ENCODE data around the gene CHADL. TPM values are rescaled to one million over a fixed set of nuclear protein-coding genes. Genes with fewer than 3 reads are reported as not detected.
"Not testable (repeated sequence)": the region's sequence is repeated elsewhere in the genome, so short reads cannot be mapped to it uniquely, and the experiment has no call there.

CHADL gene
- total RNA-seq, 2 donors from 2014 or later = 1.8 to 1.9 TPM

GRCh38 chr22:41260871-41261270 lies 20.1 kb upstream of the CHADL start:
- no peak for DNase-seq (ENCODE audit: low spot score)
- intact Hi-C loops (cut with DNase I) = no loop called here

GRCh38 chr22:41259756-41260155 lies 19.0 kb upstream of the CHADL start:
- intact Hi-C loops (cut with DNase I) = not testable (repeated sequence)

GRCh38 chr22:41257696-41258095 lies 17.0 kb upstream of the CHADL start:
- no peak for DNase-seq (ENCODE audit: low spot score)
- intact Hi-C loops (cut with DNase I) = no loop called here

More at GRCh38 chr22:41259756-41260155, 19.0 kb upstream of the CHADL start:
- DNase-seq (ENCODE audit: low spot score) = not testable (repeated sequence)

DNA sequence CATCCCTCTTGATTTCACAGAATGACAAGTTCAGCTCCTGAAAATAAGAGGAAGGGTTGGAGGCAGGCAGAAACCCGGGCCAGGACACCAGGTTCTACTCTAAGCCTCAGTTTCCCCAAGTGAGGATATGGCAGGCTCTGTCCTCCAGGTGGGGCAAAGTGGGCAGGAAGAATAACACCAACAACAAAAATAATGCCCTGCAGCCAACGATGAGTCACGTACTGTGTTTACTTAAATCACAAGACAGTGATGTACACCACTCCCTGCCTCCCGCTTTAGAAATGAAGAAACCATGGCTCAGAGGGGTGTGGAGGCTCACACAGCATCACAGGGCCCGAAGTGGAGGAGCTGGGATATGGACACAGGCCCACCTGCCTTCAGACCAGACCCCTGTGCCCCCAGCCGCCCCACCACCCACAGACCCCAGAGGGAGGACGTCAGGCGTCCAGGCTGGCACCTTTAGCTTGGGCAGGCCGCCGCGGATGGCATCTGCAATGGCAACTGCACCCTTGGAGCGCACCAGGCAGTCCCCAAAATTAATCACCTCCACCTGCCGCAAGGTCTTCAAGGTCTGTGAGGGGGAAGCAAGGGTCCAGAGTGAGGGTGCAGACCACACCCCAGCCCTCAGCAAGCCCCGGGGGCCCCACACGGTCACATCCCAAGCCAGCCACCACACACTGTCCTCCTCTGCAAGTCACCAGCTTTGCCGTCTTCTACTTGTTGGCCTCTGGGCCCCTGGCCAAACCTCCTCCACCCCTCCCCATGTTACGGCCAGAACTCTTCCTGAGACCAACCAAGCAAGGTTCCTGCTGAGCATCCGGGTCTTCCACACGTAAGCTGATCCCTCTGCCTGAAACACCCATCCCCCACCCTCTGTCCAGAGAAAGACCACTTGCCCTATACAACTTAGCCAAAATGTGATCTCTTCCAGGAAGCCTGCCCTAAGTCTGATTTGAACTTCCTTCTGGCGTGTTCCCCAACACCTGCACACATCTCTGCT lies 15.8 kb upstream of the CHADL start:
- intact Hi-C loops (cut with DNase I) = no loop called here
- no peak for DNase-seq (ENCODE audit: low spot score)

GRCh38 chr22:41254230-41254629 lies 13.5 kb upstream of the CHADL start:
- intact Hi-C loops (cut with DNase I) = no loop called here
- DNase-seq (ENCODE audit: low spot score) = no peak

DNA sequence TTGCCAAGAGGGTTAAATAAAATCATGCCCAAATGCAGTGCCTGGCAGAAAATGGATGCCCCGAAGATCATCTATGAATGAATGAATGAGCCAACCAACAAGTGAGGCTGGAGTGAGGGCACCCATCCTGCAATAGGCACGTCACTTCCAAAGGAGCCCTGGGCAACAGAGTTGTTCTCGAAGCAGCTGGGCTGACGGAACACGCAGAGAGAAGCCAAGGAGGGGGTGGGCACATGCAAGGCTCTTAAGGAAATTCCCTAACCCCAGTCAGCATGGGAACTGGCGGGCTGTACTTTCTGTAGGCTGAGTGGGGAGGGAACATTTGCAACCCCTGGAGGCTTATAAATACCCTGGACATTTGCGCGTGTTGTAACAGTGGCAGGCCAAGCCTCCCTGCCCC lies 11.6 kb upstream of the CHADL start:
- intact Hi-C loops (cut with DNase I) = no loop called here
- no peak for DNase-seq (ENCODE audit: low spot score)

DNA sequence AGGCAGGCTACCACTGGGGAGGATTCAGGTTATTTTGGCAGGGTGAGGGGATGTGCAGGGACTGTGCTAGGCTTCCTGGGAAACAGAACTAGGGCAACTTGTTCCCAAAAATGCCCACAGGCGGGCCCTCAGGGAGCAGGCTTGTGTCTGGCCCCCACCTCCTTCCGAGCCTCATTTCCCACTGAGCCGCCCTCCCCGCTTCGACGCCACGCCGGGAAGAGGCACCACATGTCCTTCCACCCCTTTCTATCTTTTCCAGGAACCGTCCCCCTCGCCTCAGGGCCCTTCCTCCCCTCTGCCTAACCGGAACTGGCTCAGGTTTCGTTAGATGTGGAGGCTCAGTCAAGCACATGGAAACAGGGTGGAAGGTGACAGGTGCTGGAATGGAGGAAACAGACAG lies 9.4 kb upstream of the CHADL start:
- intact Hi-C loops (cut with DNase I) = no loop called here
- DNase-seq (ENCODE audit: low spot score) = no peak

GRCh38 chr22:41249442-41249841 lies 8.7 kb upstream of the CHADL start:
- intact Hi-C loops (cut with DNase I) = no loop called here
- no peak for DNase-seq (ENCODE audit: low spot score)

DNA sequence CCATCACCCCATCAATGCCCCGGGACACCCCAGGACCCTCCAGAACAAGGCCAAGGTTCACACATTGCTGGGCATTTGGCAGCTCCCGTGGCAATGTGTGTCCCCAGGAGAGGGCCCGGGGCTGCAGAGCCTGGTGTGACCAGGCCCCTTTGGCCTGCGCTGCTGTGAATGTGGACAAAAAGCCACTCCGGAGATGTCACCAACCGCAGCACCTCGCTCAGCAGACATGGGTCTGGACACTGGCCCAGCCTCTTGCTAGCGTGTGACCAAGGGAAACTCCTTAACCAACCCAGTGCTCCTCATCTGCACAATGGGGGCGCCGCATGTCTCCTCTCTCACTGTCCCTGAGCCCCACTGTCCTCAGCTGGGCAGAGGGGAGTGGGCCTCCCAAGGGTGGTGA lies 8.0 kb upstream of the CHADL start:
- intact Hi-C loops (cut with DNase I) = no loop called here
- no peak for DNase-seq (ENCODE audit: low spot score)

DNA sequence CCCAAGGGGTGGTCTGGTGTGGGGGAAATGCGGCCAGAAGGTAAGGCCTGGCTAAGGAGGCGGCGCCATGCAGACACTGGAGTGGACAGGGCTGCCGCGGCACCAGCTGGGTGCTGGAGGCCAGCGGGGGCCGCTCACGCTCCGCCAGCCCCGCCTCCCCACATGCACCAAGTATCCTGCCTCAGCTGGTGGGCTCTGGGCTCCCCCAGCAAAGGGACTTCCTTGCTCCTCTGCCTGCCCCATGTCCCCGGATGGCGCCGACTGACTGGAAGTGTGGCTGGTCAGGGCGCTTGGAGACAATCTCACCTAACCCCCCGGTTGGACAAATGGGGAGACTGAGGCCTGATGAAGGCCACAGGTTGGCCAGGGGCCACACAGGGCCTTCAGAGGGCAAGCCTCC lies 7.6 kb upstream of the CHADL start:
- intact Hi-C loops (cut with DNase I) = no loop called here
- DNase-seq (ENCODE audit: low spot score) = no peak

- DNase-seq (ENCODE audit: low spot score) = no peak
- intact Hi-C loops (cut with DNase I) = no loop called here
These were observed 7.0 kb upstream of the CHADL start for GRCh38 chr22:41247703-41248102.

GRCh38 chr22:41245917-41246499 lies 5.3 kb upstream of the CHADL start:
- intact Hi-C loops (cut with DNase I) = no loop called here
- no peak for DNase-seq (ENCODE audit: low spot score)

GRCh38 chr22:41243361-41243760 lies 2.6 kb upstream of the CHADL start:
- no peak for DNase-seq (ENCODE audit: low spot score)
- intact Hi-C loops (cut with DNase I) = no loop called here

GRCh38 chr22:41242396-41243117 lies 1.8 kb upstream of the CHADL start:
- intact Hi-C loops (cut with DNase I) = no loop called here

GRCh38 chr22:41241133-41241676 lies 474 bp upstream of the CHADL start:
- intact Hi-C loops (cut with DNase I) = no loop called here
- DNase-seq (ENCODE audit: low spot score) = no peak

More at GRCh38 chr22:41242396-41243117, 1.8 kb upstream of the CHADL start:
- no peak for DNase-seq (ENCODE audit: low spot score)

- intact Hi-C loops (cut with DNase I) = no loop called here
- no peak for DNase-seq (ENCODE audit: low spot score)
These were observed 1.1 kb downstream of the CHADL start for GRCh38 chr22:41239443-41240128.

DNA sequence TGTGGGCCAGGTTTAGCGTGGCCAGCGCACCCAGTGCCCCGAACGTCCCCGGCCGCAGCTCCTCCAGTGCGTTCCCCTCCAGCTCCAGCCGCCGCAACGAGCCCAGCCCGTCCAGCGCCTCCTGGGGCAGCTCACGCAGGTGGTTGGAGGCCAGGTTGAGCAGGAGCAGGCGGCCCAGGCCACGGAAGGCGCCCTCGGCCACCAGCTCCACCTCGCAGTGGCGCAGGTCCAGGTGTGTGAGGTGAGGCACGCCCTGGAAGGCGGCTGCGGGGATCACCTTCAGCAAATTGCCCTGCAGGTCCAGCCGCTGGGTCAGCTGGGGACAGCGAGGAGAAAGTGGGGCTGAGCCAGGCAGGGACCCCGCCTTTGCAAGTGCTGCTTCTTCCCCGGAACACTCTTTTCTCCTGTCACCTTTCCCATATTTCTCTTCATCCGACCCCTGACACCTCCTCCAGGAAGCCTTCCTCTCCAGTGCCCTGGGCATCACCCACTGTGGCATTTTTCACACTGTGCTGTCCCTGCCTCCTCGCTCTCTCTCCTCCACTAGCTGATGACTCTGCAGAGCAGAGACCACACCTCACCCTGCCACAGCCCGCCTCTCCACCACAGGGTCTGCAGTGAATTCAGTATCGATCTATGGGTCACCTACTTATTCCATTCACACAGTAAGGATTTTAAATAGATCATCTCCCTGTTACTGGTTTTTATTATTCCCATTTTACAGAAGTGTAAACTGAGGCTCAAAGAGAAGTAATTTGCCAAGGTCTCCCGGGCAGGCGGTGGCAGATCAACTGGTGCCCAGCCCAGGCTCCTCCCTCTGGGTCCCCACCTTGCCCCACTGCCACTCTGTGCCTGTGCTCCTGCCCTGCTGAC lies 1.9 kb downstream of the CHADL start:
- intact Hi-C loops (cut with DNase I) = no loop called here
- DNase-seq (ENCODE audit: low spot score) = no peak

Measured in posterior vena cava (tissue), 2 donors.